LNCaP clone FGC (cell line): ENCODE measurements around the gene DGKA.
A peak's percentile ranks its signal among the peaks of the same experiment; 100 is the strongest.
"Not testable (repeated sequence)": the region's sequence is repeated elsewhere in the genome, so short reads cannot be mapped to it uniquely, and the experiment has no call there.

Experiments used
- DNase-seq: peaks from one replicate; pipeline ENCODE4 v3.0.0-alpha.2; 2011; ENCODE audit warnings: low read depth
- H3K4me3 ChIP-seq: 2 replicates; pipeline ENCODE4 v1.5.1; 2011; ENCODE audit warnings: mild to moderate bottlenecking, low read depth, low read length, control low read depth
- TF ChIP-seq, protein P1 (sequence below): IDR thresholded peaks from 2 replicates; pipeline ENCODE4 v1.5.1; 2012; ENCODE audit warnings: mild to moderate bottlenecking; ENCODE audit not compliant: control insufficient read depth, insufficient read depth; ENCODE audit errors: extremely low read depth

DGKA gene

DNA sequence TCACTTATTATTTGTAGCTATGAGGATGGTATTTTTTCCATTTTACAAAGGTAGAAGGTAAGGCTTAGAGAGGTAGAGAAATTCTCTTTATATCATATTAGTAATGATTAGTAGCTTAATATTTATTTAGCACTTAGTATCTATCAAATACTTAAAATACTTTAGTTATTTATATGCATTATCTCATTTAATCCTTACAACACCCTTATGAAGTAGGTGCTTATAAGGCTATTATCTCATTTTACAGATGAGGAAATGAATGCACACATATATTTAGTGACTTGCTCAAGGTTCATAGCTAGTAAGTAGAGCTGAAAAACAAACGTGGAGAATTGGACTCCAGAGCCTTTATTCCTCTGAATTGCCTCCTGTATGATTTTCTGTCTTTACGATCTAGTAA, 53.9 kb downstream of the DGKA start:
- TF ChIP-seq, protein P1, sequence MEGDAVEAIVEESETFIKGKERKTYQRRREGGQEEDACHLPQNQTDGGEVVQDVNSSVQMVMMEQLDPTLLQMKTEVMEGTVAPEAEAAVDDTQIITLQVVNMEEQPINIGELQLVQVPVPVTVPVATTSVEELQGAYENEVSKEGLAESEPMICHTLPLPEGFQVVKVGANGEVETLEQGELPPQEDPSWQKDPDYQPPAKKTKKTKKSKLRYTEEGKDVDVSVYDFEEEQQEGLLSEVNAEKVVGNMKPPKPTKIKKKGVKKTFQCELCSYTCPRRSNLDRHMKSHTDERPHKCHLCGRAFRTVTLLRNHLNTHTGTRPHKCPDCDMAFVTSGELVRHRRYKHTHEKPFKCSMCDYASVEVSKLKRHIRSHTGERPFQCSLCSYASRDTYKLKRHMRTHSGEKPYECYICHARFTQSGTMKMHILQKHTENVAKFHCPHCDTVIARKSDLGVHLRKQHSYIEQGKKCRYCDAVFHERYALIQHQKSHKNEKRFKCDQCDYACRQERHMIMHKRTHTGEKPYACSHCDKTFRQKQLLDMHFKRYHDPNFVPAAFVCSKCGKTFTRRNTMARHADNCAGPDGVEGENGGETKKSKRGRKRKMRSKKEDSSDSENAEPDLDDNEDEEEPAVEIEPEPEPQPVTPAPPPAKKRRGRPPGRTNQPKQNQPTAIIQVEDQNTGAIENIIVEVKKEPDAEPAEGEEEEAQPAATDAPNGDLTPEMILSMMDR, result no peak
- DNase-seq, result no peak
- H3K4me3 ChIP-seq, result no peak overlapping the region

DNA sequence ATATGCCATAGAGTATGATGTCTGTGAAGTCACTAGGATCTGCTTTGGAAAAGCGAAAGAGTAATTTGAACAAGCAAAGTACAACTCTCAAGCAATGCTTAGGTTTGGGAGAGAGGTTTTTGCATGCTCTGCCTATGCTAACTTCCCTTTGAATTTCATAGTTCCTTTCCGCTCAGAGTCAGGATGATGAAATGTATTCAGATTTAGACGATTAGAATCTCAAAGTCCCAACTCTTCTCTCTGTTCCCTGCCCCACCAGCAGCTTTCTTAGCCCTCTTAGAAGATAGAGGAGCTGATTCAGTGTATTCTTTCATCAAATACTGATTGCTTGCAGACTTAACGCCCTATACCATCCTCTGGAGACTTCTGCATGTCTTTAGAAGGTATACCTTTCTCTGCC, 54.4 kb downstream of the DGKA start:
- DNase-seq, result no peak
- TF ChIP-seq, protein P1, result no peak

DNA sequence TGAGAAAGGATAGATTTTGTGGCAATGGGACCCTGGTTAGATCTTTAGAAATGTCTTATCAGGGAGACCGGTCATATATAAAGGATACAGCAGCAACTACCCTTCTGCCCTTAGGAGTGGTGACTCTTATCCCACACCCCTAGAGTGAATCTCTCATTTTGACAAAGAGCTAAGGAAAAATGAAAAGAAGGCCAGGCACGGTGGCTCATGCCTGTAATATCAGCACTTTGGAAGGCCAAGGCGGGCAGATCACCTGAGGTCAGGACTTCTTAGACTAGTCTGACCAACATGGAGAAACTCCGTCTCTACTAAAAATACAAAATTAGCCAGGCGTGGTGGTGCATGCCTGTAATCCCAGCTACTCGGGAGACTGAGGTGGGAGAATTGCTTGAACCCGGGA, 55.0 kb downstream of the DGKA start:
- not testable (repeated sequence) for DNase-seq, H3K4me3 ChIP-seq

More for the DNA sequence above, 54.4 kb downstream of the DGKA start:
- H3K4me3 ChIP-seq, result no peak overlapping the region

DNA sequence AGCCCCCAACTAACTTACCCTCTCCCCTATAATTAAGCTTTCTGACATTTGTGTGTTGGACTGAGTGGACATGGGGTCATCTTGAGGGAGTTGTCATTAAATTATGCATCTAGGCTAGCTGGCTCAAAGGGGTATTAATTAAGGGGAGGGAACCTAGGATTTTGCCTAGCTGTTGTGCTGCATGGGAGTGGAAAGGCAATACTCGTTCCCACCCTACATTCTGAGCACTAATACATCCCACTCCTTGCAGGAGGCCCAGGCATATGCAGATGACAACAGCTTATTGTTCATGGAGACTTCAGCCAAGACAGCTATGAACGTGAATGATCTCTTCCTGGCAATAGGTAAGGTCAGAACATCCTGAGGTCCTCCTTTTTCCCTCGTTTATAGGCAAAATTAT, 60.1 kb downstream of the DGKA start:
- no peak overlapping the region for H3K4me3 ChIP-seq
- no peak for DNase-seq

DNA sequence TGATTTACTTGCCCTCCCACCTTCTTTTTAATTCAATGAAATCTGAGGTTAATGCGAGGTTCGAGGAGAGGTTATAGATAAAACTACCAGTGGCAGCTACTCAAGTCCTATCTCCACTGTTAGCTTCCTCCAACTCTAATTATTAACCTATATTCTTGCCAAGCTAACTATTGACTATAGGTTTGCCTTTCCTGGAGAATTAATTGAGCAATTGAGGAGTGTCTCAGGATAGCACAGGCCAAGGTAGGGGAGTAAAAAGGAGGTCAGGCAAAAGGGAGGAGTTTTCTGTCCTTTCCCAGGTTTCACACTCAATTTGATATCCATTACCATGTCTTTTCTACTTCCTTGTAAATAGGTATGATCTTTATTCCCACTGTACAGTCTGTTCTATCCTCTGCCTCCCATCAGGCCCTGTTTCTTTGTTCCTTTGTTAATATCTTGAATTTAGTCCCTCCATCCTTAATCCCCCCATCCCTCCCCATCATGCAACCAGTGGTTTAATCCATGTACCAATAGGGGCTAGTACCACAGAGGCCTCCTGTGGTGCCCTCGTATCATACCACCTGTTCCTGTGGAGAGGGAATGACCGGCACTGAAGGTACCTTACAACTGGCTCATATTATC, 62.4 kb downstream of the DGKA start:
- TF ChIP-seq, protein P1, result no peak

More for the DNA sequence above, 60.1 kb downstream of the DGKA start:
- TF ChIP-seq, protein P1, result no peak

DNA sequence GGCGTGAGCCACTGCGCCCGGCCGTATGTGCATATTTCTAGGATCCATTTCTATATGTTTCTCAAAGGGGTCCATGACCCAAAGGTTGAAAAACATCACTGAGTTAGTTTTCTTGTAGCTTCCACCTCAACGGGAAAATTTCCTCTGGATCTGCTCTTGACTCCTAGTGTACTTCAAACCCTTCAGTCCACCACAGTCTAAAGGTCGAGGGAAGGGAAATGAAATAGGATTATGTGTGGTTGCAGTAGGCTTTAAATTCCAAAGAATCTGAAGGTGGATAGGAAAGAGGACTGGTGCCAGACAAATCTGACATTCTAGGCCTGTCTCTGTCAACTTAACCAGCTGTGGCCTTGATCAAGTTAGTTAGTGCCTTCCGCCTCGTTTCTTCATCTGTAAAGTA, 64.4 kb downstream of the DGKA start:
- H3K4me3 ChIP-seq, result no peak overlapping the region
- no peak for DNase-seq
- TF ChIP-seq, protein P1, result no peak

More for the DNA sequence above, 62.4 kb downstream of the DGKA start:
- no peak for DNase-seq
- no peak overlapping the region for H3K4me3 ChIP-seq

DNA sequence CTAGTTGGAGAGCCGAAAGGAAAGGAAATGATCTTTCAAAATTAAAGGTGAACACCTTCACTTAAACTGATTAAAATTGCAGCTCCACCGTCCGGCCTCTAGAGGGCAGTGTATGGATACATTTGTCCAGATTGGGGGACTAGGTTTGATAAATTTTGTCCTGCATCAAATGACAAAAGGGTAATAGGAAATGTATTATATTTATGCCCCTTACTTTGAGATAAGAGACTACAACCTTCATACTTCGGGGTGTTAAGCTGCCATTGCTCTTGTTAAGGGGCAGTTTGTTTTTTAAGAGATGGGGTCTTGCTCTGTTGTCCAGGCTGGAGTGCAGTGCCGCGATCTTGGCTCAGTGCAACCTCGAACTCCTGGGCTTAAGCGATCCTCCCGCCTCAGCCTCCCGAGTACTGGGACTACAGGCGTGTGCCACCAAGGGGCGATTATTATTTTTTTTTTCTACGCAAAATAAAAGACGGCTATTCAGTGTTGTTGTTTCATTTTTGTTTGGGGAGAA, 65.3 kb downstream of the DGKA start:
- peak overlapping the region; percentile 76 for H3K4me3 ChIP-seq
- TF ChIP-seq, protein P1, result peak; percentile 79
- peak; percentile 35 for DNase-seq
